LNCAP (cell line): Measurements from ENCODE around the gene CHST3.

Source experiments
- CTCF ChIP-seq: fragments of 450-650 bp; IDR thresholded peaks from 2 replicates; pipeline ENCODE4 v1.5.1; 2017; ENCODE audit warnings: mild to moderate bottlenecking

Gene CHST3

GRCh38 chr10:72050873-72051272 is 86.7 kb downstream of the CHST3 start:
- no peak for TF ChIP-seq CTCF

GRCh38 chr10:72053690-72054089 is 89.5 kb downstream of the CHST3 start:
- TF ChIP-seq CTCF, result no peak

GRCh38 chr10:72056113-72056512 is 91.9 kb downstream of the CHST3 start:
- TF ChIP-seq CTCF, result no peak

- no peak for TF ChIP-seq CTCF
Measured at GRCh38 chr10:72056932-72057751, 92.9 kb downstream of the CHST3 start.

GRCh38 chr10:72058347-72058898 is 94.2 kb downstream of the CHST3 start:
- TF ChIP-seq CTCF, result no peak

- TF ChIP-seq CTCF, result no peak
Measured at GRCh38 chr10:72058989-72059842, 95.0 kb downstream of the CHST3 start.
